DOHH2 (cell line): ENCODE results near the gene SPC25.

Experiments
- EZH2phosphoT487 ChIP-seq: fragments of 200-600 bp; sonication (generic); IDR thresholded peaks from 2 replicates; pipeline ENCODE4 v1.6.1; 2017; ENCODE audit warnings: borderline replicate concordance, mild to moderate bottlenecking, antibody characterized with exemption, low read length, moderate library complexity, mixed read lengths
- TF ChIP-seq, protein P1 (sequence below): fragments of 200-600 bp; sonication (generic); IDR thresholded peaks from one replicate; pipeline ENCODE4 v1.5.1; 2014; ENCODE audit warnings: antibody characterized with exemption, mild to moderate bottlenecking, low read depth, low read length; ENCODE audit not compliant: poor library complexity, severe bottlenecking

DNA sequence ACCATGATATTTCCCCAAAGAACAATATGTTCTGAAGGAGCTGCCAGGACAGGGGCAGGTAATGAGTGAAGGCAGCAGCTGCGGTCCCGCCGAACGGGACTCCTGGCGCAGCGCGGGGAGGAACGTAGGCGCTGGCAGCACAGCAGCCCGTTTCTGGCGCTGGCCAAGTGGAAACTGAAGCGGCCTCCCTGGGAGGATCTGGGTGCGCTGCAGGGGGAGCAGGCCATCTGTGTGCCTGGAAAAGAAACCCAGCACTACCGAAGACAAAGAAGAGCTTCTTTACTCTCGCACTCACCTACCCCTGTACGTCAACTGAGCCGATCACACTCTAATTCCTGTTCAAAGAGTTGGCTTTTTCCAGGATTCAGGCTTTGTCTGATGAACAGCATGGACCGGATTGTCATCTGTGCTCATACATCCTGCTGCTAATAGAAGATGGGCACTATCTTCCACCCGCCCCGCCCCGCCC, 22.7 kb upstream of the SPC25 start:
- TF ChIP-seq, protein P1, sequence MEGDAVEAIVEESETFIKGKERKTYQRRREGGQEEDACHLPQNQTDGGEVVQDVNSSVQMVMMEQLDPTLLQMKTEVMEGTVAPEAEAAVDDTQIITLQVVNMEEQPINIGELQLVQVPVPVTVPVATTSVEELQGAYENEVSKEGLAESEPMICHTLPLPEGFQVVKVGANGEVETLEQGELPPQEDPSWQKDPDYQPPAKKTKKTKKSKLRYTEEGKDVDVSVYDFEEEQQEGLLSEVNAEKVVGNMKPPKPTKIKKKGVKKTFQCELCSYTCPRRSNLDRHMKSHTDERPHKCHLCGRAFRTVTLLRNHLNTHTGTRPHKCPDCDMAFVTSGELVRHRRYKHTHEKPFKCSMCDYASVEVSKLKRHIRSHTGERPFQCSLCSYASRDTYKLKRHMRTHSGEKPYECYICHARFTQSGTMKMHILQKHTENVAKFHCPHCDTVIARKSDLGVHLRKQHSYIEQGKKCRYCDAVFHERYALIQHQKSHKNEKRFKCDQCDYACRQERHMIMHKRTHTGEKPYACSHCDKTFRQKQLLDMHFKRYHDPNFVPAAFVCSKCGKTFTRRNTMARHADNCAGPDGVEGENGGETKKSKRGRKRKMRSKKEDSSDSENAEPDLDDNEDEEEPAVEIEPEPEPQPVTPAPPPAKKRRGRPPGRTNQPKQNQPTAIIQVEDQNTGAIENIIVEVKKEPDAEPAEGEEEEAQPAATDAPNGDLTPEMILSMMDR, result no peak
- TF ChIP-seq EZH2phosphoT487, result no peak
